ENCODE data around the gene AMPH. TPM values are rescaled to one million over a fixed set of nuclear protein-coding genes. Genes with fewer than 3 reads are reported as not detected.

The AMPH gene
- total RNA-seq, 4 donors from 2014 or later, result 3.5 to 37.0 (median 10.9) TPM

DNA sequence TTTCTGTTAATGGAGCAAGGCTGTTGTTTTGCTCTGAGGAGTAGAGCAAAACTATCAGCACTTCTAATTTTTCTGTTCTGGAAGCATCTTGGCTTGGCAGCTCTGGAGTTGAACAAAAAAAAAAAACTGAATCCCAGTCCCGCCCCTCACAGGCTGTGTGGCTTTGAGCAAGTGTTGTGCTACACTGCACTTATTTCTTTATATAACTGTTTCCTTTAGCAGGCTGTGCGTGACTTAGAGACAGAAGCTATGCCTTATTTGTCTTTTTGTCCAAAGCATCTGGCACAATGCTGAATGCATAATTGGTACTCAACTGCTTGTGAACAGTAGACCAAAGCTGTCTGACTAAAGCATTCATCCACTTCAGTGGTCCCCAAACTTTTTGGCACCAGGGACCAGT is 96.1 kb downstream of the AMPH start:
- H3K4me1 ChIP-seq, result no peaks in the 10 kb centered on the region
- H3K36me3 ChIP-seq, result no peaks in the 10 kb centered on the region
- no peak overlapping the region for H3K27ac ChIP-seq
- H3K27me3 ChIP-seq, result no peaks in the 10 kb centered on the region
- no peak overlapping the region for H3K4me3 ChIP-seq
- 42 to 46% methylated on average over 2 of the region's 2 CpGs for WGBS, 2 donors
- no peaks in the 10 kb centered on the region for H3K9me3 ChIP-seq
- TF ChIP-seq POLR2A (IDR thresholded peaks at IDR 0.05) (no peak), EP300 (IDR thresholded peaks at IDR 0.05) (no peak), CTCF (IDR thresholded peaks at IDR 0.05) (no peak)
- no peak for DNase-seq (ENCODE audit: low spot score in 2 of 2)

- DNase-seq (ENCODE audit: low spot score in 2 of 2), result no peak
- WGBS, 2 donors, result 92 to 100% methylated on average over 1 of the region's 1 CpG
- TF ChIP-seq POLR2A (IDR thresholded peaks at IDR 0.05) (no peak), CTCF (IDR thresholded peaks at IDR 0.05) (no peak), EP300 (IDR thresholded peaks at IDR 0.05) (no peak)
- no peak overlapping the region for H3K27ac ChIP-seq
- no peaks in the 10 kb centered on the region for H3K36me3 ChIP-seq
- H3K9me3 ChIP-seq, result no peaks in the 10 kb centered on the region
- H3K4me3 ChIP-seq, result no peak overlapping the region
- H3K4me1 ChIP-seq, result no peaks in the 10 kb centered on the region
- no peaks in the 10 kb centered on the region for H3K27me3 ChIP-seq
Observed at GRCh38 chr7:38525857-38526256, 105.3 kb downstream of the AMPH start.

DNA sequence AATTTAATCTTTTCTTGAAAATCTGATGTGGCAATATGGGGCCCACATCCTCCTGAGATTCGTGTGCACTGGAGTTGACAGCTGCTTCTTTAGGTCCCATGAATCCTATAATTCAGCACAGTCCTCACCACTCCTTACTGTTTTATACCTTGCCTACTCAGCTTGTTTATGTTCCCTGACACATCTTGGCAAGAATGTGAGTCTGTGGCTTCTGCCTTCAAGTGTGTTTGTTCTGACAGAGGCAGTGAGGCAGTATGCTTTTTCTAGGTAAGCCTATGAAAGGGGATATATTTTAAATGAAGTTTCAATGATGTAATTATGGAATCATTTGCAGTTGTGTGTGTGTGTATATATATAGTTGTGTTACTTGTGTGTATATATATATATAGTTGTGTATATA is 106.4 kb downstream of the AMPH start:
- WGBS, 2 donors, result 68 to 72% methylated on average over 1 of the region's 1 CpG
- no peak overlapping the region for H3K4me3 ChIP-seq
- no peaks in the 10 kb centered on the region for H3K36me3 ChIP-seq
- no peak for DNase-seq (ENCODE audit: low spot score in 2 of 2)
- no peaks in the 10 kb centered on the region for H3K9me3 ChIP-seq
- H3K4me1 ChIP-seq, result no peaks in the 10 kb centered on the region
- no peak overlapping the region for H3K27ac ChIP-seq
- no peaks in the 10 kb centered on the region for H3K27me3 ChIP-seq
- TF ChIP-seq CTCF (IDR thresholded peaks at IDR 0.05) (no peak), EP300 (IDR thresholded peaks at IDR 0.05) (no peak), POLR2A (IDR thresholded peaks at IDR 0.05) (no peak)

DNA sequence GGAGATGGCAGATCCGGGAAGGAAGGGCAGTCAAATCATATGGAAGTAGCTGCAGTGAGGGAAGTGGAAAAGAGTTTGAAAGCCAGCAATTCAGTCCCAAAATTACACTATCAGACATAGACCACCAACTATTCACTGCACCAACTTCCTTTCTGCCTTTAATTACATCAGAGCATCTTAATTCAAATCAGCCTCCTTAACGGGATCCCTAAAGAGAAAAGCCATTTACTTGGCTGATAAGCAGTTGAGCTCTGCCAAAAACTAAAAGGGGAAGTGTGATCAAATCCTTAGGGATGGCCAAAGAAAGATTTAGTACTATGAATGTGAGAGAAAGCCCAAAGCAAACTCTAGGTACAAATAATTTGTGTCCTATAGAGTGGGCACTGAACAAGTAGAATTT is 110.4 kb downstream of the AMPH start:
- peaks cover 0 to 23% (median 2%) of the 10 kb centered on the region in 4 donors for H3K9me3 ChIP-seq
- WGBS, 2 donors, result 36 to 44% methylated on average over 2 of the region's 2 CpGs
- DNase-seq (ENCODE audit: low spot score in 2 of 2), result no peak
- no peak overlapping the region for H3K4me3 ChIP-seq
- H3K27me3 ChIP-seq, result no peaks in the 10 kb centered on the region
- no peak overlapping the region for H3K27ac ChIP-seq
- TF ChIP-seq POLR2A (IDR thresholded peaks at IDR 0.05), result no peak
- TF ChIP-seq EP300 (IDR thresholded peaks at IDR 0.05), result no peak
- H3K36me3 ChIP-seq, result no peaks in the 10 kb centered on the region
- no peaks in the 10 kb centered on the region for H3K4me1 ChIP-seq

DNA sequence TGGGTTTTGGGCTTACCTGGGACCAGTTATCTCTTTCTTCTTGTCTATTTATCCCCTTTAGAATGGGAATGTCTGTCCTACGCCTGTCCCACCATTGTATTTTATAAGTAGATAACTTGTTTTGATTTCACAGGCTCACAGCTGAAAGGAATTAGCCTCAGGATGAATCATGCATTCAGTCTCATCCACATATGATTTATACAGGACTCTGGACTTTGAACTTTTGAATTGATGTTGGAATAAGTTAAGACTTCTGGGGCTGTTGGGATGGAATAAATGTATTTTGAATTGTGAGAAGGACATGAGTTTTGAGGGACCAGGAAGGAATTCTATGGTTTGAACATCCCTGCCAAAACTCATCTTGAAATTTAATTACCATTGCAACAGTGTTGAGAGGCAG is 112.6 kb downstream of the AMPH start:
- H3K9me3 ChIP-seq, result peaks cover 0 to 41% (median 2%) of the 10 kb centered on the region in 4 donors
- no peaks in the 10 kb centered on the region for H3K36me3 ChIP-seq
- 74 to 79% methylated on average over 1 of the region's 1 CpG for WGBS, 2 donors
- no peaks in the 10 kb centered on the region for H3K4me1 ChIP-seq
- H3K4me3 ChIP-seq, result no peak overlapping the region
- H3K27ac ChIP-seq, result no peak overlapping the region
- no peak for DNase-seq (ENCODE audit: low spot score in 2 of 2)
- no peak for TF ChIP-seq POLR2A (IDR thresholded peaks at IDR 0.05)
- no peak for TF ChIP-seq EP300 (IDR thresholded peaks at IDR 0.05)
- TF ChIP-seq CTCF (IDR thresholded peaks at IDR 0.05), result no peak
- no peaks in the 10 kb centered on the region for H3K27me3 ChIP-seq

DNA sequence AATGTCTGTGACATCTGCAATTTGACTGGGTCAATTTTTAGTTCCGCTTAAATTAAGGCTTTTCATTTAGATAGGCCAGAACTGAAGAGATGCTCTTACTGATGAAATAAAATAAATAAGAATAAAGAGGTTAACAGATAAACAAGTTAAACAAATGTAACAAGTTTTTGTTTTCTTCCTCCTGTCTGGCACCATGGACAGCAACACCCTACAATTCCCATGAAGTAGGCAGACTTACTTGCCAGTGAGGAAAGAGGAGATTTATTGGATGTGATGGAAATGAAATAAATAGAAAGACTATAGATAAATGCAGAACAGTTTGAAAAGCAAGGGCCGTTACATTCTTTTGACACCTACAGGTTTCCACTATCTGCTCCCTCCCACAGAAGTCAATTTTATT is 118.5 kb downstream of the AMPH start:
- H3K9me3 ChIP-seq, result peaks cover 0 to 33% (median 2%) of the 10 kb centered on the region in 4 donors
- WGBS, 2 donors, result 87 to 88% methylated on average over 2 of the region's 2 CpGs
- H3K4me1 ChIP-seq, result no peaks in the 10 kb centered on the region
- no peaks in the 10 kb centered on the region for H3K36me3 ChIP-seq
- no peaks in the 10 kb centered on the region for H3K27me3 ChIP-seq
- TF ChIP-seq CTCF (IDR thresholded peaks at IDR 0.05) (no peak), EP300 (IDR thresholded peaks at IDR 0.05) (no peak), POLR2A (IDR thresholded peaks at IDR 0.05) (no peak)
- no peak overlapping the region for H3K4me3 ChIP-seq
- no peak for DNase-seq (ENCODE audit: low spot score in 2 of 2)
- H3K27ac ChIP-seq, result no peak overlapping the region

Data from tibial nerve (tissue), 4 donors.